ENCODE measurements around the gene GNA14.

The GNA14 gene

DNA sequence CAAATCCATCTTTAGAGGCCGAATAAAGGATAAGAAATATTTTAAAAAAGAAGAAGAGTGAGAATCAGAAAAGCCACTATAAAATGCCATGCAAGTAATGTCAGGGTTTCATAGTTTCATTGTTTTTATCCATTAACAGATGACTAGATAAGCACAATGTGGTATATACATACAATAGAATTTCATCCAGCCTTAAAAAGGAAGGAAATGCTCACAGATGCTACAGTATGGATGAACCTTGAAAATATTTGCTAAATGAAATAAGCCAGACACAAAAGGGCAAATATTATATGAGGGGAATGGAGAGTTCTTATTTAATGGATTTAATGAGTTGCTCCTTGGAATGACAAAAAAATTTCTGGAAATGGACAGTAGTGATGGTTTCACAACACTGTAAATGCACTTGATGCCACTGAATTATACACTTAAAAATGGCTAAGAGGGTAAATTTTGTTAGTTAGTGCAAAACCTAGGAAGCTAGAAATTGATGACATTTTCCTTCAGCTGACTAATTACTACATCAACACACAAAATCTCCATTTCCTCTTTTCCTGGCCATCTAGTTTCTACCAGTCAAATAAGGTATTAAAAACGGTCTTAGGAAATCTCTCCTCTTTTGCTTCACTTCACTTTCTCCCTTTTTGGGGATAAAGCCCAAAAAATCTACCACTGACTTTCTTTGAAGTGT lies 86.6 kb downstream of the GNA14 start:
- Histone ChIP-seq H3K18ac (ENCODE audit: low read length) (no peak overlapping the region), H4K91ac (ENCODE audit: low read depth, low read length) (no peak overlapping the region), H2BK12ac (ENCODE audit: low read length) (no peak overlapping the region), H3K79me1 (ENCODE audit: low read length) (no peaks in the 10 kb centered on the region), H3K4me2 (ENCODE audit: low read length) (no peak overlapping the region), H2AK5ac (ENCODE audit: low read length) (no peak overlapping the region), H3K4me3 (ENCODE audit: low read depth, low read length) (no peak overlapping the region), H3K23ac (ENCODE audit: low read length) (no peak overlapping the region), H3K27me3 (ENCODE audit: insufficient read depth, low read length) (no peaks in the 10 kb centered on the region), H4K8ac (ENCODE audit: low read depth, low read length) (no peak overlapping the region), H3K9me3 (ENCODE audit: insufficient read depth, low read depth, low read length) (no peaks in the 10 kb centered on the region), H3K14ac (ENCODE audit: low read length) (no peak overlapping the region), H4K12ac (ENCODE audit: low read depth, low read length) (no peak overlapping the region), H3K27ac (ENCODE audit: low read depth, low read length) (no peak overlapping the region), H2AFZ (ENCODE audit: insufficient read depth, low read length, poor library complexity) (no peak overlapping the region), H3K79me2 (ENCODE audit: control insufficient read depth, insufficient read depth, low read length, poor library complexity) (no peaks in the 10 kb centered on the region), H3K9ac (ENCODE audit: low read length) (no peak overlapping the region), H2BK120ac (ENCODE audit: insufficient read depth, low read length, poor library complexity) (no peak overlapping the region), H3K4me1 (ENCODE audit: control insufficient read depth in 1 of 2, insufficient read depth in 2 of 2, low read length in 2 of 2) (no peaks in the 10 kb centered on the region), H2BK5ac (ENCODE audit: low read depth, low read length, poor library complexity) (no peak overlapping the region), H3K4ac (ENCODE audit: low read depth, low read length) (no peak overlapping the region), H3K36me3 (ENCODE audit: control insufficient read depth in 1 of 2, insufficient read depth in 2 of 2, low read length in 2 of 2) (no peaks in the 10 kb centered on the region)
- no CpG with 5 or more reads among the region's 2 CpGs for WGBS (ENCODE audit: extremely low coverage, insufficient coverage, insufficient read length)
- no peak for DNase-seq

DNA sequence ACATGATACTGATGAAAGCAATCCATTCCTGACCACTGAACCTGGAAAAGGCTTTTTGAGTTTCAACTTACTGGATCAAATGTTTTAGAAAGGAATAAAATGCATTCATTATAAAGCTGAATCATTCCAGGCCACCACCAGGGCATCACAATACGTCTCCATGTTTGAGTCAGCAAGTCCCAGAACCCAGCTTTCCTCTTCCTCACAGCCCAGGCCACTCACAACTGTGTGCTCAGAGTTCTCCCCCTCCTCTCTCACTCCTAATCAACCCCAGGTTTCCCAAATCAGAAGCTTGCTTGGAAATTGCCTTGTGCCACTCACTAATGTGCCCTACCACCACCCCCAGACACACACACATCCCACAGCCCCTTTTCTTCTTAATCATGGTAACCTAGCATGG lies 91.7 kb downstream of the GNA14 start:
- Histone ChIP-seq H3K4me2 (ENCODE audit: low read length) (no peak overlapping the region), H3K79me2 (ENCODE audit: control insufficient read depth, insufficient read depth, low read length, poor library complexity) (no peaks in the 10 kb centered on the region), H3K4ac (ENCODE audit: low read depth, low read length) (no peak overlapping the region), H4K91ac (ENCODE audit: low read depth, low read length) (no peak overlapping the region), H2BK12ac (ENCODE audit: low read length) (no peak overlapping the region), H4K8ac (ENCODE audit: low read depth, low read length) (no peak overlapping the region), H2BK120ac (ENCODE audit: insufficient read depth, low read length, poor library complexity) (no peak overlapping the region), H3K4me1 (ENCODE audit: control insufficient read depth in 1 of 2, insufficient read depth in 2 of 2, low read length in 2 of 2) (no peaks in the 10 kb centered on the region), H3K79me1 (ENCODE audit: low read length) (no peaks in the 10 kb centered on the region), H3K23ac (ENCODE audit: low read length) (no peak overlapping the region), H3K18ac (ENCODE audit: low read length) (no peak overlapping the region), H3K4me3 (ENCODE audit: low read depth, low read length) (no peak overlapping the region), H3K9ac (ENCODE audit: low read length) (no peak overlapping the region), H3K27me3 (ENCODE audit: insufficient read depth, low read length) (no peaks in the 10 kb centered on the region), H3K27ac (ENCODE audit: low read depth, low read length) (no peak overlapping the region), H2AK5ac (ENCODE audit: low read length) (no peak overlapping the region), H2BK5ac (ENCODE audit: low read depth, low read length, poor library complexity) (no peak overlapping the region), H3K14ac (ENCODE audit: low read length) (no peak overlapping the region), H3K36me3 (ENCODE audit: control insufficient read depth in 1 of 2, insufficient read depth in 2 of 2, low read length in 2 of 2) (no peaks in the 10 kb centered on the region), H2AFZ (ENCODE audit: insufficient read depth, low read length, poor library complexity) (no peak overlapping the region), H3K9me3 (ENCODE audit: insufficient read depth, low read depth, low read length) (no peaks in the 10 kb centered on the region), H4K12ac (ENCODE audit: low read depth, low read length) (no peak overlapping the region)
- DNase-seq, result no peak
- WGBS (ENCODE audit: extremely low coverage, insufficient coverage, insufficient read length), result no CpG with 5 or more reads among the region's 1 CpG

DNA sequence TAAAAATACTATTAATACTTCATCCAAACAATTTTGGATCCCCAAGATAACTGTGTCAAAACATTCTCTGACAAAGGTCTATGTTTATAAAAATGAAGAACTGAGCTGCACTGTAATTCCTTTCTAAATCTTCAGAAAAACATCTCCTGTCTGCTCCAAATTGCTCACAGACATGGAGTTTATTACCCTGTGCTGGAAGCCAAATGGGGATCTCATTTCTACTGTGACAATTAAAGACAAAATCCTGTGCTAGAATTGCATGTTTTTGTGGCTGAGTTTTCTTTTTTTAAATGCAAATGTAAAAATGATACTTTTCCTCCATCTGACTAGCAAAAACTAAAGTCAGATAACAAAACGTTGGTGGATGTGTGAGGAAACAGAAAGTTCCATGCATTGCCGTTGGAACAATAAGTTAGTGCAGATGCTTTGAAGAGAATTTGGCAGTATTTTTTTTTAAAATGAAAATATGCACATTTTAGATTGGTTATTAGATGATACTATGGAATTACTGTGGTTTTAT lies 93.5 kb downstream of the GNA14 start:
- Histone ChIP-seq H3K4me3 (ENCODE audit: low read depth, low read length) (no peak overlapping the region), H2AFZ (ENCODE audit: insufficient read depth, low read length, poor library complexity) (no peak overlapping the region), H3K14ac (ENCODE audit: low read length) (no peak overlapping the region), H3K18ac (ENCODE audit: low read length) (no peak overlapping the region), H2AK5ac (ENCODE audit: low read length) (no peak overlapping the region), H3K79me2 (ENCODE audit: control insufficient read depth, insufficient read depth, low read length, poor library complexity) (no peaks in the 10 kb centered on the region), H4K8ac (ENCODE audit: low read depth, low read length) (no peak overlapping the region), H3K79me1 (ENCODE audit: low read length) (no peaks in the 10 kb centered on the region), H2BK5ac (ENCODE audit: low read depth, low read length, poor library complexity) (no peak overlapping the region), H3K36me3 (ENCODE audit: control insufficient read depth in 1 of 2, insufficient read depth in 2 of 2, low read length in 2 of 2) (no peaks in the 10 kb centered on the region), H3K9me3 (ENCODE audit: insufficient read depth, low read depth, low read length) (no peaks in the 10 kb centered on the region), H2BK120ac (ENCODE audit: insufficient read depth, low read length, poor library complexity) (no peak overlapping the region), H3K4me1 (ENCODE audit: control insufficient read depth in 1 of 2, insufficient read depth in 2 of 2, low read length in 2 of 2) (no peaks in the 10 kb centered on the region), H3K23ac (ENCODE audit: low read length) (no peak overlapping the region), H3K4me2 (ENCODE audit: low read length) (no peak overlapping the region), H3K9ac (ENCODE audit: low read length) (no peak overlapping the region), H2BK12ac (ENCODE audit: low read length) (no peak overlapping the region), H3K27ac (ENCODE audit: low read depth, low read length) (no peak overlapping the region), H4K12ac (ENCODE audit: low read depth, low read length) (no peak overlapping the region), H3K4ac (ENCODE audit: low read depth, low read length) (no peak overlapping the region), H3K27me3 (ENCODE audit: insufficient read depth, low read length) (no peaks in the 10 kb centered on the region), H4K91ac (ENCODE audit: low read depth, low read length) (no peak overlapping the region)
- no CpG with 5 or more reads among the region's 2 CpGs for WGBS (ENCODE audit: extremely low coverage, insufficient coverage, insufficient read length)
- DNase-seq, result no peak

DNA sequence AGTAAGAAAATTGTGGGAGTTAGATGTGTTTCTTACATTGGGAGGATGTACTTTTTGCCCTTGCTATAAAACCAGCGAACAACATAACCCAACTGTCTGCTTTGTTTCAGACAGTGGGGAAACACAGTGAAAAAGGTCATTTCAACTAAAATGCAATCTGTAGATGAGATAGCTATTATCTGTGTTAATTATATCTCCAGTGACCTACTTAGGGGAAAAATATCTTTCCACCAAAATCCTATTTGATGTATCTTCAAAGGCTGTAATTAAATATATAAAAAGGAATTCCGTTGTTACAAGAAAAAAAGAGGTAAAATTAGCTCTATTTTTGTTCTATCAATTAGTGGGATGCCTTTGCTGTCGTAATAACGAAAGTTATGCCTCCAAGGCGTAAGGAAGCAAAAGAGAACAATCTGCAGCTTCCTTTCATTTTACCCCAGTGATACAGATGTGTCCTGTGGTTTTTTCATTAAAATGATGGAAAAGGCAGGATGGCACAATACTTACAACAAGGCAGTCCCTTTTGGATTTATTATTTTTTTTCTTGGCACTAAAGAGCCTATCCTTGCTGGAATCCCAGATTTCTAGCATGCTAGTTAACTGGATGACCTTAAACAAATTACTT lies 100.9 kb downstream of the GNA14 start:
- no peak overlapping the region for H3K9ac ChIP-seq (ENCODE audit: low read length)
- H3K4ac ChIP-seq (ENCODE audit: low read depth, low read length), result no peak overlapping the region
- H3K4me1 ChIP-seq (ENCODE audit: control insufficient read depth in 1 of 2, insufficient read depth in 2 of 2, low read length in 2 of 2), result peaks cover 3 to 6% of the 10 kb centered on the region in 2 experiments
- no peak overlapping the region for H2BK5ac ChIP-seq (ENCODE audit: low read depth, low read length, poor library complexity)
- H3K79me2 ChIP-seq (ENCODE audit: control insufficient read depth, insufficient read depth, low read length, poor library complexity), result no peaks in the 10 kb centered on the region
- H3K14ac ChIP-seq (ENCODE audit: low read length), result no peak overlapping the region
- DNase-seq, result no peak
- no peak overlapping the region for H2AK5ac ChIP-seq (ENCODE audit: low read length)
- H3K23ac ChIP-seq (ENCODE audit: low read length), result no peak overlapping the region
- no peak overlapping the region for H2BK120ac ChIP-seq (ENCODE audit: insufficient read depth, low read length, poor library complexity)
- no peak overlapping the region for H4K91ac ChIP-seq (ENCODE audit: low read depth, low read length)
- H3K4me3 ChIP-seq (ENCODE audit: low read depth, low read length), result no peak overlapping the region
- WGBS (ENCODE audit: extremely low coverage, insufficient coverage, insufficient read length), result no CpG with 5 or more reads among the region's 5 CpGs
- H4K8ac ChIP-seq (ENCODE audit: low read depth, low read length), result no peak overlapping the region
- no peak overlapping the region for H3K18ac ChIP-seq (ENCODE audit: low read length)
- peaks cover 0 to 3% of the 10 kb centered on the region in 2 experiments for H3K36me3 ChIP-seq (ENCODE audit: control insufficient read depth in 1 of 2, insufficient read depth in 2 of 2, low read length in 2 of 2)
- no peak overlapping the region for H4K12ac ChIP-seq (ENCODE audit: low read depth, low read length)
- H3K79me1 ChIP-seq (ENCODE audit: low read length), result no peaks in the 10 kb centered on the region
- H3K27me3 ChIP-seq (ENCODE audit: insufficient read depth, low read length), result no peaks in the 10 kb centered on the region
- no peak overlapping the region for H2BK12ac ChIP-seq (ENCODE audit: low read length)
- H3K4me2 ChIP-seq (ENCODE audit: low read length), result no peak overlapping the region
- H2AFZ ChIP-seq (ENCODE audit: insufficient read depth, low read length, poor library complexity), result no peak overlapping the region
- H3K9me3 ChIP-seq (ENCODE audit: insufficient read depth, low read depth, low read length), result peaks cover 4% of the 10 kb centered on the region
- H3K27ac ChIP-seq (ENCODE audit: low read depth, low read length), result no peak overlapping the region

Data from trophoblast cell (in vitro differentiated cells and primary cell).